Mammary epithelial cell (primary cell): Measurements from ENCODE around the gene KCTD19.

Experiments
- CTCF ChIP-seq, 2 donors: IDR thresholded peaks in 1 of 2; conservative IDR thresholded peaks in 1 of 2; 2 replicates each; pipeline ENCODE4 v1.5.1; 2011 to 2012; ENCODE audit warnings: inconsistent platforms in 2 of 2, low read length in 2 of 2, mild to moderate bottlenecking in 2 of 2, control low read depth in 1 of 2, low read depth in 1 of 2; ENCODE audit not compliant: insufficient read depth in 1 of 2; ENCODE audit errors: extremely low read depth in 1 of 2
- EZH2 ChIP-seq: IDR thresholded peaks from 2 replicates; pipeline ENCODE4 v1.6.1; 2012; ENCODE audit warnings: low read length, inconsistent platforms, borderline replicate concordance

DNA sequence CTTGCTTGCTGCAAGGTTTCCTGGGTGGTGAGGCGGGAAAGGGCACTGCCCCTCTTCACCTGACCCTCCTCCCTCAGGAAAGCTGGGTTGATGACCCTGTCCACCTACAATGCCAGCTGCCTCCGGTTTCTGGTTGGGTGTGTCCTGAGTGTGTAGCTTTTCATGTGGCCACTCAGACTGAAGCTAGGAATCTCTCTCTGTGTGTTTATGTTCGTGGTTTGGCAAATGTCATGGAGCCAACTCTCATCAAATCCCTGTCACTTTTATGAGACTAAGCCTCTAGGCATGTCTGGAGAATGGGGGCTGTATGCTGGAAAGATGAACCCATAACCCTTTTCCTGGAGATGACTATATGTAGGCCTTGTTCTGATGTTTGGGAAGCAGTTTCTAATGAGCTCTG is 30.1 kb downstream of the KCTD19 start:
- TF ChIP-seq EZH2 (no peak), CTCF (conservative IDR thresholded peaks at IDR 0.05 in 1 of 2, IDR thresholded peaks at IDR 0.05 in 1 of 2; ENCODE audit: extremely low read depth in 1 of 2, insufficient read depth in 1 of 2, low read depth in 1 of 2, low read length in 2 of 2) (no peak)
